Measurements from ENCODE around the gene IGFBP7.

DNA sequence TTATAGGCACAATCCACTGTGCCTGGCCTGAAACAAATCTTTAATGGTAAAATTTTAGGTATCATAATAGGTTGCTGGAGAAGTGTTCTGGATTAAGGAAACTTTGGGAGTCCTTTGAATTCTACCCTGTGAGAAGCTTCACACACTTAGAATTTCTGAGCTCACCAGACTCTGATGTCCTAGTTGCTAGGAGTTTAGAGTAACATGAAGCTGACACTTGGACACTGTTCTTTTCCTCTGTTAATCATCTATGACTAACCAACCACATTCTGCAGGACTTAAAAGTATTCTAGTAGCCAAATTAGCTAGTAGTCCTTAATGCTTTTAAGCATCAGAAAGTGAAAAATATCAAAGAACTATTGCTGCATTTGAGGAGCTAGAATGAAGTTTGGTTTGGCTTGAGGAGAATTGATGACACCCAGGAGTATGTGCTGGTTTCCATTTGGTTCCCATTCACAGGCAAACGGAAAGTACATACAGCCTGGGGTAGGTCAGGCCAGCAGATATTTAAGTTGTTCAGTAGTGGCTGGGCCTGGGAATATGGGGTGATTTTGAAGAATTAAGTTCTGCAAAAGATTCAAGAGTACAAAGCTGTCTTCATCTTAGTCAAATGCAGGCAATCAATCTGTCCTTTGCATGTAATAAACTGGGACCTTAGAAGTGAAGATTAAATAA, 38.8 kb upstream of the IGFBP7 start:
- TF ChIP-seq CTCF (IDR thresholded peaks at IDR 0.05) (no peak), POLR2A (IDR thresholded peaks at IDR 0.05) (no peak)
